Uterus (tissue), 2 donors: ENCODE data around the gene GAS7.
"Not testable (repeated sequence)": the region's sequence is repeated elsewhere in the genome, so short reads cannot be mapped to it uniquely, and the experiment has no call there.

Source experiments
- POLR2A ChIP-seq, 2 donors: fragments of 450-650 bp; IDR thresholded peaks; one replicate each; pipeline ENCODE4 v1.6.1; 2016; ENCODE audit warnings: antibody characterized with exemption in 2 of 2, mild to moderate bottlenecking in 1 of 2, moderate library complexity in 1 of 2
- TF ChIP-seq, protein P1 (sequence below), 4 experiments: fragments of 200-600 bp in 2 of 4; fragments of 450-650 bp in 2 of 4; sonication (generic) in 2 of 4; IDR thresholded peaks; one replicate each; pipeline ENCODE4 v1.5.1; 2016 to 2019; ENCODE audit warnings: antibody characterized with exemption in 4 of 4, mild to moderate bottlenecking in 2 of 4, moderate library complexity in 1 of 4

DNA sequence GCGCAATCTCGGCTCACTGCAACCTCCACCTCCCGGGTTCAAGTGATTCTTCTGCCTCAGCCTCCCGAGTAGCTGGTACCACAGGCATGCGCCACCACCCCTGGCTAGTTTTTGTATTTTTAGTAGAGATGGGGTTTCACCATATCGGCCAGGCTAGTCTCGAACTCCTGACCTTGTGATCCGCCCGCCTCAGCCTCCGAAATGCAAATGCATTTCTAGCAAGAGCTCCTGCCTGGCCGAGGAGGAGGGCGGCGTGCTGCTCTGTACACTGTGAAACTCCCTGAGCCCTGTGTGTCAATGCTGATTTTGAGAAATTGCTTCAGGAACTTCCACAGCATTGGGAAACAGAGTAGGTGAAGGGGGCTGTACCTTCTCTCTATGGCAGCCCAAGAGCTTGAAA is 277.2 kb downstream of the GAS7 start:
- TF ChIP-seq, protein P1, sequence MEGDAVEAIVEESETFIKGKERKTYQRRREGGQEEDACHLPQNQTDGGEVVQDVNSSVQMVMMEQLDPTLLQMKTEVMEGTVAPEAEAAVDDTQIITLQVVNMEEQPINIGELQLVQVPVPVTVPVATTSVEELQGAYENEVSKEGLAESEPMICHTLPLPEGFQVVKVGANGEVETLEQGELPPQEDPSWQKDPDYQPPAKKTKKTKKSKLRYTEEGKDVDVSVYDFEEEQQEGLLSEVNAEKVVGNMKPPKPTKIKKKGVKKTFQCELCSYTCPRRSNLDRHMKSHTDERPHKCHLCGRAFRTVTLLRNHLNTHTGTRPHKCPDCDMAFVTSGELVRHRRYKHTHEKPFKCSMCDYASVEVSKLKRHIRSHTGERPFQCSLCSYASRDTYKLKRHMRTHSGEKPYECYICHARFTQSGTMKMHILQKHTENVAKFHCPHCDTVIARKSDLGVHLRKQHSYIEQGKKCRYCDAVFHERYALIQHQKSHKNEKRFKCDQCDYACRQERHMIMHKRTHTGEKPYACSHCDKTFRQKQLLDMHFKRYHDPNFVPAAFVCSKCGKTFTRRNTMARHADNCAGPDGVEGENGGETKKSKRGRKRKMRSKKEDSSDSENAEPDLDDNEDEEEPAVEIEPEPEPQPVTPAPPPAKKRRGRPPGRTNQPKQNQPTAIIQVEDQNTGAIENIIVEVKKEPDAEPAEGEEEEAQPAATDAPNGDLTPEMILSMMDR (IDR thresholded peaks at IDR 0.05): not testable (repeated sequence)
- not testable (repeated sequence) for TF ChIP-seq POLR2A (IDR thresholded peaks at IDR 0.05)
